Fibroblast of lung (primary cell): ENCODE measurements around the gene DUSP11. TPM values are rescaled to one million over a fixed set of nuclear protein-coding genes. Genes with fewer than 3 reads are reported as not detected.
"Not testable (repeated sequence)": the region's sequence is repeated elsewhere in the genome, so short reads cannot be mapped to it uniquely, and the experiment has no call there.

Source experiments
- DNase-seq, 2 donors: peaks; one replicate each; pipeline versions ENCODE4 v3.0.0 to v3.0.0-alpha.2; 2010; ENCODE audit warnings: low read depth in 2 of 2
- H2AFZ ChIP-seq: 2 replicates; pipeline ENCODE4 v1.5.1; 2012; ENCODE audit warnings: low read length, control low read depth, inconsistent platforms
- H3K27ac ChIP-seq: 2 replicates; pipeline ENCODE4 v1.5.1; 2011; ENCODE audit warnings: low read length, control low read depth; ENCODE audit not compliant: insufficient read depth
- H3K27me3 ChIP-seq: 2 replicates; pipeline ENCODE4 v1.5.1; 2011; ENCODE audit warnings: mild to moderate bottlenecking, low read length; ENCODE audit not compliant: control insufficient read depth, insufficient read depth
- H3K36me3 ChIP-seq: 2 replicates; pipeline ENCODE4 v1.5.1; 2011; ENCODE audit warnings: low read length; ENCODE audit not compliant: control insufficient read depth, insufficient read depth
- H3K4me1 ChIP-seq: 2 replicates; pipeline ENCODE4 v1.5.1; 2011; ENCODE audit warnings: low read length; ENCODE audit not compliant: control insufficient read depth, insufficient read depth; ENCODE audit errors: extremely low read depth
- H3K4me2 ChIP-seq: 2 replicates; pipeline ENCODE4 v1.5.1; 2011; ENCODE audit warnings: low read length, control low read depth; ENCODE audit not compliant: insufficient read depth; ENCODE audit errors: extremely low read depth
- H3K4me3 ChIP-seq, 4 experiments: fragments of 200-600 bp in 1 of 4; sonication (generic) in 1 of 4; replicated peaks in 1 of 4; 2 replicates each; pipeline ENCODE4 v1.5.1; 2011 to 2016; ENCODE audit warnings: low read length in 4 of 4, low read depth in 3 of 4, mild to moderate bottlenecking in 3 of 4, control low read depth in 2 of 4, inconsistent platforms in 1 of 4, mixed read lengths in 1 of 4; ENCODE audit not compliant: insufficient read depth in 1 of 4; ENCODE audit errors: control extremely low read depth in 1 of 4
- H3K79me2 ChIP-seq: 2 replicates; pipeline ENCODE4 v1.5.1; 2012; ENCODE audit warnings: mild to moderate bottlenecking, low read length, inconsistent platforms; ENCODE audit not compliant: control insufficient read depth, insufficient read depth
- H3K9ac ChIP-seq: 2 replicates; pipeline ENCODE4 v1.5.1; 2011; ENCODE audit warnings: mild to moderate bottlenecking, low read length, control low read depth; ENCODE audit not compliant: insufficient read depth
- H3K9me3 ChIP-seq: 2 replicates; pipeline ENCODE4 v1.5.1; 2012; ENCODE audit warnings: low read depth, low read length; ENCODE audit not compliant: control insufficient read depth, insufficient read depth
- H4K20me1 ChIP-seq: 2 replicates; pipeline ENCODE4 v1.5.1; 2011; ENCODE audit warnings: low read length; ENCODE audit not compliant: control insufficient read depth, insufficient read depth; ENCODE audit errors: extremely low read depth
- CTCF ChIP-seq, 2 donors: IDR thresholded peaks in 1 of 2; conservative IDR thresholded peaks in 1 of 2; 1 replicate in 1 of 2; 2 replicates in 1 of 2; pipeline ENCODE4 v1.5.1; 2011 to 2012; ENCODE audit warnings: low read length in 2 of 2, control low read depth in 1 of 2, inconsistent platforms in 1 of 2, low read depth in 1 of 2, mild to moderate bottlenecking in 1 of 2
- EZH2 ChIP-seq: IDR thresholded peaks from 2 replicates; pipeline ENCODE4 v1.5.1; 2012; ENCODE audit warnings: low read length, control low read depth, mild to moderate bottlenecking; ENCODE audit errors: missing control alignments
- polyA plus RNA-seq, 2 donors: library from polyadenylated mRNA; depleted of rRNA in 1 of 2; stranded (reverse) in 1 of 2; unstranded in 1 of 2; fragments of >200 nt; gene quantifications; 2 replicates each; pipeline ENCODE4 v1.2.1, GENCODE V29; 2011 to 2012; ENCODE audit warnings: missing spikeins in 1 of 2
- total RNA-seq: library from RNA; depleted of rRNA; stranded (reverse); fragments of >200 nt; gene quantifications from 2 replicates; pipeline ENCODE4 v1.2.1, GENCODE V29; 2014

Gene DUSP11
- total and polyA plus RNA-seq, 2 donors (not counting 1 experiment from before 2014, with no cell fraction given) = 31.7 to 38.0 TPM

GRCh38 chr2:73780237-73780582 is 307 bp upstream of the DUSP11 start:
- Histone ChIP-seq H3K27me3 (no peaks in the 10 kb centered on the region), H3K4me2 (peak overlapping the region; percentile 11), H3K4me3 (peak overlapping the region; percentile 68 to 100 (median 100)), H3K9me3 (no peaks in the 10 kb centered on the region), H3K4me1 (no peaks in the 10 kb centered on the region), H3K27ac (no peak overlapping the region), H3K9ac (peak overlapping the region; percentile 93), H2AFZ (peak overlapping the region; percentile 55), H4K20me1 (no peaks in the 10 kb centered on the region), H3K36me3 (no peaks in the 10 kb centered on the region), H3K79me2 (peaks cover 21% of the 10 kb centered on the region)
- TF ChIP-seq EZH2 (no peak), CTCF (conservative IDR thresholded peaks at IDR 0.05 in 1 of 2, IDR thresholded peaks at IDR 0.05 in 1 of 2; ENCODE audit: low read depth in 1 of 2, low read length in 2 of 2) (no peak)
- no peak for DNase-seq

GRCh38 chr2:73778867-73779466 is 936 bp downstream of the DUSP11 start:
- not testable (repeated sequence) for DNase-seq, H3K9me3 ChIP-seq, H3K4me1 ChIP-seq, H4K20me1 ChIP-seq, H3K27me3 ChIP-seq, H3K36me3 ChIP-seq
- H3K4me2 ChIP-seq = peak overlapping the region; percentile 85
- peak overlapping the region; percentile 93 for H3K9ac ChIP-seq
- peak overlapping the region; percentile 68 to 100 (median 100) for H3K4me3 ChIP-seq
- H3K79me2 ChIP-seq = peaks cover 21% of the 10 kb centered on the region
- peak overlapping the region; percentile 100 for H2AFZ ChIP-seq
- peak overlapping the region; percentile 96 for H3K27ac ChIP-seq

- Histone ChIP-seq H3K36me3 (peaks cover 2% of the 10 kb centered on the region), H2AFZ (no peak overlapping the region), H3K4me3 (no peak overlapping the region), H3K4me2 (no peak overlapping the region), H3K9me3 (no peaks in the 10 kb centered on the region), H3K27me3 (no peaks in the 10 kb centered on the region), H3K4me1 (no peaks in the 10 kb centered on the region), H3K79me2 (peaks cover 21% of the 10 kb centered on the region), H3K9ac (no peak overlapping the region), H3K27ac (no peak overlapping the region), H4K20me1 (no peaks in the 10 kb centered on the region)
- TF ChIP-seq CTCF (conservative IDR thresholded peaks at IDR 0.05 in 1 of 2, IDR thresholded peaks at IDR 0.05 in 1 of 2; ENCODE audit: low read depth in 1 of 2, low read length in 2 of 2) (no peak), EZH2 (no peak)
- DNase-seq = peak; percentile 33 to 66
Observed at GRCh38 chr2:73776869-73777519, 2.9 kb downstream of the DUSP11 start.
